OCI-LY7 (cell line): ENCODE measurements around the gene ZNF224. TPM values are rescaled to one million over a fixed set of nuclear protein-coding genes. Genes with fewer than 3 reads are reported as not detected.

Source experiments
- BruUV-seq: library from RNA; stranded (reverse); fragments of 400-500 nt; replicated peaks from 2 replicates; lab custom pipeline; 2021; lab: Mats Ljungman, UMichigan
- CTCF ChIA-PET: fragments of 300-600 bp; sonication (Branson Sonifier 250); formaldehyde crosslinking; loops from one replicate; lab custom pipeline; 2022; ENCODE audit warnings: antibody characterized with exemption; ENCODE audit not compliant: unreplicated experiment; lab: Charles Lee
- POLR2A ChIA-PET: fragments of 300-600 bp; sonication (Branson Sonifier 250); formaldehyde crosslinking; loops from one replicate; lab custom pipeline; 2022; ENCODE audit warnings: antibody characterized with exemption; lab: Charles Lee
- DNase-seq: peaks from one replicate; pipeline ENCODE4 v3.0.0-alpha.2; 2015; ENCODE audit warnings: low spot score
- H2AFZ ChIP-seq: fragments of 200-600 bp; sonication (generic), shearing (Covaris generic); 2 replicates; pipeline ENCODE4 v1.6.1; 2014; ENCODE audit warnings: mild to moderate bottlenecking, antibody characterized with exemption, low read length, moderate library complexity
- H3K27ac ChIP-seq: fragments of 200-600 bp; sonication (generic); 2 replicates; pipeline ENCODE4 v1.5.1; 2014; ENCODE audit warnings: mixed run types, low read depth, mild to moderate bottlenecking, moderate library complexity, low read length, inconsistent platforms; ENCODE audit not compliant: poor library complexity, severe bottlenecking
- H3K36me3 ChIP-seq: fragments of 200-600 bp; sonication (generic); 2 replicates; pipeline ENCODE4 v1.6.1; 2014; ENCODE audit warnings: mild to moderate bottlenecking, antibody characterized with exemption, low read length, moderate library complexity, mixed read lengths; ENCODE audit not compliant: insufficient read depth
- H3K4me1 ChIP-seq: fragments of 200-600 bp; sonication (generic); 2 replicates; pipeline ENCODE4 v1.5.1; 2014; ENCODE audit warnings: mild to moderate bottlenecking, low read length; ENCODE audit not compliant: insufficient read depth, poor library complexity, severe bottlenecking
- H3K4me2 ChIP-seq: fragments of 200-600 bp; sonication (generic); 2 replicates; pipeline ENCODE4 v1.6.1; 2014; ENCODE audit warnings: mild to moderate bottlenecking, low read length
- H3K4me3 ChIP-seq: fragments of 200-600 bp; sonication (generic); 2 replicates; pipeline ENCODE4 v1.5.1; 2014; ENCODE audit warnings: mild to moderate bottlenecking, low read depth, low read length; ENCODE audit not compliant: poor library complexity, severe bottlenecking
- H3K79me2 ChIP-seq: fragments of 200-600 bp; sonication (generic); 2 replicates; pipeline ENCODE4 v1.6.1; 2016; ENCODE audit warnings: low read depth, mild to moderate bottlenecking, low read length, moderate library complexity, mixed read lengths; ENCODE audit not compliant: insufficient read depth
- H3K9me2 ChIP-seq: fragments of 200-600 bp; sonication (generic); 2 replicates; pipeline ENCODE4 v1.6.1; 2016; ENCODE audit warnings: mild to moderate bottlenecking, low read length, mixed read lengths; ENCODE audit not compliant: insufficient read depth
- H3K9me3 ChIP-seq: fragments of 200-600 bp; sonication (generic); 2 replicates; pipeline ENCODE4 v1.6.1; 2014; ENCODE audit warnings: mild to moderate bottlenecking, mixed run types, low read length, mixed read lengths
- H4K20me1 ChIP-seq: fragments of 200-600 bp; sonication (generic); 2 replicates; pipeline ENCODE4 v1.6.1; 2014; ENCODE audit warnings: mild to moderate bottlenecking, antibody characterized with exemption, low read length, moderate library complexity, mixed read lengths; ENCODE audit not compliant: insufficient read depth
- EZH2phosphoT487 ChIP-seq: fragments of 200-600 bp; sonication (generic); IDR thresholded peaks from 2 replicates; pipeline ENCODE4 v1.6.1; 2018; ENCODE audit warnings: low read depth, borderline replicate concordance, mild to moderate bottlenecking, mixed run types, antibody characterized with exemption, low read length, moderate library complexity, mixed read lengths
- intact Hi-C: fragments of 100-400 bp; cut with micrococcal nuclease; formaldehyde crosslinking; loops from one replicate; pipeline ENCODE4 v1.10.0; 2022; ENCODE audit not compliant: unreplicated experiment
- total RNA-seq, 2 experiments: library from RNA; depleted of rRNA in 1 of 2; stranded (reverse); fragments of >200 nt in 1 of 2; shearing (Covaris generic) in 1 of 2; gene quantifications; 2 replicates each; pipeline ENCODE4 v1.2.3, GENCODE V29; 2014 to 2022
- TF ChIP-seq, protein P1 (sequence below): fragments of 200-600 bp; sonication (generic); conservative IDR thresholded peaks from 2 replicates; pipeline ENCODE4 v1.5.1; 2014; ENCODE audit warnings: mild to moderate bottlenecking, antibody characterized with exemption, low read length, moderate library complexity, mixed read lengths

Gene ZNF224
- total RNA-seq, 2 experiments from 2014 or later, result 17.5 to 20.2 TPM

DNA sequence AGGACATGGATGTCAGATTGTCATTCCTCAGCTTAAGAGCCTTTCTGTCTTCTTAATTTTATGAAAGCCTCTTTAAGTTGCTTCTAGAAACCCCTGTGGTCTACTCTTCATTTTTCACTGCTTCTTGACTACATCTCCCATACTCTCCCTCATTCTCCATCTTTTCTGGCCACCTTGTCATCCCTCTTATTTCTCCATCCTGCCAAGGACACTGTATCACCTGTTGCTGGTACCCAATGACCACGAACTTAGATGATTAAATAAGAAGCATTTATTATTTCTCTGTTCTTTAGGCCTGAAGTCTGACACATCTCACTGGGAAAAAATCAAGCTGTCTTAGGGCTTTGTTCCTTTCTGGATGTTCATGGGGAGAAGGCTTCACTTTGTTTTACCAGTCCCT is 33.1 kb upstream of the ZNF224 start:
- Histone ChIP-seq H2AFZ (no peak overlapping the region), H4K20me1 (no peaks in the 10 kb centered on the region), H3K79me2 (no peaks in the 10 kb centered on the region), H3K4me1 (no peaks in the 10 kb centered on the region), H3K4me3 (no peak overlapping the region), H3K9me2 (no peaks in the 10 kb centered on the region), H3K36me3 (no peaks in the 10 kb centered on the region), H3K4me2 (no peak overlapping the region), H3K9me3 (no peaks in the 10 kb centered on the region), H3K27ac (no peak overlapping the region)
- ChIA-PET POLR2A (no interaction called here), CTCF (no interaction called here)
- intact Hi-C loops, result no loop called here
- no TSS peak for BruUV-seq
- no peak for DNase-seq
- TF ChIP-seq EZH2phosphoT487, result no peak
- TF ChIP-seq, protein P1, sequence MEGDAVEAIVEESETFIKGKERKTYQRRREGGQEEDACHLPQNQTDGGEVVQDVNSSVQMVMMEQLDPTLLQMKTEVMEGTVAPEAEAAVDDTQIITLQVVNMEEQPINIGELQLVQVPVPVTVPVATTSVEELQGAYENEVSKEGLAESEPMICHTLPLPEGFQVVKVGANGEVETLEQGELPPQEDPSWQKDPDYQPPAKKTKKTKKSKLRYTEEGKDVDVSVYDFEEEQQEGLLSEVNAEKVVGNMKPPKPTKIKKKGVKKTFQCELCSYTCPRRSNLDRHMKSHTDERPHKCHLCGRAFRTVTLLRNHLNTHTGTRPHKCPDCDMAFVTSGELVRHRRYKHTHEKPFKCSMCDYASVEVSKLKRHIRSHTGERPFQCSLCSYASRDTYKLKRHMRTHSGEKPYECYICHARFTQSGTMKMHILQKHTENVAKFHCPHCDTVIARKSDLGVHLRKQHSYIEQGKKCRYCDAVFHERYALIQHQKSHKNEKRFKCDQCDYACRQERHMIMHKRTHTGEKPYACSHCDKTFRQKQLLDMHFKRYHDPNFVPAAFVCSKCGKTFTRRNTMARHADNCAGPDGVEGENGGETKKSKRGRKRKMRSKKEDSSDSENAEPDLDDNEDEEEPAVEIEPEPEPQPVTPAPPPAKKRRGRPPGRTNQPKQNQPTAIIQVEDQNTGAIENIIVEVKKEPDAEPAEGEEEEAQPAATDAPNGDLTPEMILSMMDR, result no peak

DNA sequence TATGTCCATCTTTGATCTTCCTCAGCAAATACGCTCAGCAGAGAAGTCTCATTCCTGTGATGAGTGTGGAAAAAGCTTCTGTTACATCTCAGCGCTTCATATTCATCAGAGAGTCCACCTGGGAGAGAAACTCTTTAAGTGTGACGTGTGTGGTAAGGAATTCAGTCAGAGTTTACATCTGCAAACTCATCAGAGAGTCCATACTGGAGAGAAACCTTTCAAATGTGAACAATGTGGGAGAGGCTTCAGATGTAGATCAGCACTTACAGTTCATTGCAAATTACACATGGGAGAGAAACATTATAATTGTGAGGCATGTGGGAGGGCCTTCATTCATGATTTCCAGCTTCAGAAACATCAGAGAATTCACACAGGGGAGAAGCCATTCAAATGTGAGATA is 27.9 kb upstream of the ZNF224 start:
- ChIA-PET POLR2A (no interaction called here), CTCF (no interaction called here)
- no peaks in the 10 kb centered on the region for H3K9me2 ChIP-seq
- no peaks in the 10 kb centered on the region for H3K36me3 ChIP-seq
- H2AFZ ChIP-seq, result no peak overlapping the region
- TF ChIP-seq, protein P1, result no peak
- no peak for TF ChIP-seq EZH2phosphoT487
- no peak overlapping the region for H3K27ac ChIP-seq
- no peaks in the 10 kb centered on the region for H3K4me1 ChIP-seq
- H3K4me3 ChIP-seq, result no peak overlapping the region
- no peaks in the 10 kb centered on the region for H3K79me2 ChIP-seq
- DNase-seq, result no peak
- intact Hi-C loops, result no loop called here
- no peaks in the 10 kb centered on the region for H4K20me1 ChIP-seq
- BruUV-seq, result no TSS peak
- H3K9me3 ChIP-seq, result no peaks in the 10 kb centered on the region
- no peak overlapping the region for H3K4me2 ChIP-seq

DNA sequence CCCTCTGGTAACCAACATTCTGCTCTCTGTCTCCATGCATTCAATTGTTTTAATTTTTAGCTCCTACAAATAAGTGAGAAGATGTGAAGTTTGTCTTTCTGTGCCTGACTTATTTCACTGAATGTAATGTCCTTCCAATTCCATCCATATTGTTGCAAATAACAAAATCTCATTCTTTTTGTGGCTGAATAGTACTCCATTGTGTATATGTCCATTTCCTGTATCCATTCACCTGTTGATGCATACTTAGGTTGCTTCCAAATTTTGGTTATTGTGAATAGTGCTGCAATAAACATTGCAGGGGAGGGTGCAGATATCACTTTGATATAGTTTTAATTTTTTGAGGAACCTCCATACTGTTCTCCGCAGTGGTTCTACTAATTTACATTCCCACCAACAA is 24.7 kb upstream of the ZNF224 start:
- POLR2A ChIA-PET, result no interaction called here
- no TSS peak for BruUV-seq
- no peak overlapping the region for H3K4me3 ChIP-seq
- no peak overlapping the region for H3K4me2 ChIP-seq
- DNase-seq, result no peak
- no peaks in the 10 kb centered on the region for H4K20me1 ChIP-seq
- H2AFZ ChIP-seq, result no peak overlapping the region
- H3K27ac ChIP-seq, result no peak overlapping the region
- no peaks in the 10 kb centered on the region for H3K9me3 ChIP-seq
- H3K36me3 ChIP-seq, result no peaks in the 10 kb centered on the region
- TF ChIP-seq, protein P1, result no peak
- TF ChIP-seq EZH2phosphoT487, result no peak
- intact Hi-C loops, result no loop called here
- CTCF ChIA-PET, result no interaction called here
- H3K4me1 ChIP-seq, result no peaks in the 10 kb centered on the region
- H3K79me2 ChIP-seq, result no peaks in the 10 kb centered on the region
- no peaks in the 10 kb centered on the region for H3K9me2 ChIP-seq
